ENCODE measurements around the gene CCR2.

The CCR2 gene

GRCh38 chr3:46393011-46393410, 39.1 kb downstream of the CCR2 start:
- Histone ChIP-seq H3K23ac (ENCODE audit: low read length) (no peak overlapping the region), H2BK15ac (replicated peaks; ENCODE audit: low read depth) (no peak overlapping the region), H3K9ac (ENCODE audit: low read length) (no peak overlapping the region), H3K18ac (ENCODE audit: low read length) (no peak overlapping the region), H4K5ac (ENCODE audit: low read length) (no peak overlapping the region), H3K56ac (ENCODE audit: low read length) (no peak overlapping the region), H3K27ac (ENCODE audit: low read depth, low read length) (no peak overlapping the region), H3K4ac (ENCODE audit: low read depth, low read length) (no peak overlapping the region), H3K4me3 (ENCODE audit: low read length) (no peak overlapping the region), H2AK5ac (ENCODE audit: low read length) (no peak overlapping the region), H2BK5ac (ENCODE audit: low read length) (no peak overlapping the region), H3K4me1 (ENCODE audit: control insufficient read depth, low read depth, low read length) (peaks cover 3% of the 10 kb centered on the region), H4K8ac (ENCODE audit: low read depth, low read length) (no peak overlapping the region), H3K27me3 (ENCODE audit: insufficient read depth, low read length, poor library complexity) (no peaks in the 10 kb centered on the region), H3K4me2 (ENCODE audit: low read length) (no peak overlapping the region), H3K79me2 (ENCODE audit: control insufficient read depth, insufficient read depth, low read length) (no peaks in the 10 kb centered on the region), H3K36me3 (ENCODE audit: control insufficient read depth, insufficient read depth, low read length) (no peaks in the 10 kb centered on the region), H3K79me1 (ENCODE audit: low read length) (no peaks in the 10 kb centered on the region), H2BK120ac (ENCODE audit: low read depth, low read length) (no peak overlapping the region)
- no CpG with 5 or more reads among the region's 2 CpGs for WGBS (ENCODE audit: extremely low coverage, insufficient coverage, low lambda C conversion rate)
- DNase-seq, result peak; percentile 76

- DNase-seq, result peak; percentile 90
- H4K8ac ChIP-seq (ENCODE audit: low read depth, low read length), result no peak overlapping the region
- H3K79me2 ChIP-seq (ENCODE audit: control insufficient read depth, insufficient read depth, low read length), result no peaks in the 10 kb centered on the region
- peaks cover 3% of the 10 kb centered on the region for H3K4me1 ChIP-seq (ENCODE audit: control insufficient read depth, low read depth, low read length)
- H2AK5ac ChIP-seq (ENCODE audit: low read length), result no peak overlapping the region
- H3K4me3 ChIP-seq (ENCODE audit: low read length), result no peak overlapping the region
- WGBS (ENCODE audit: extremely low coverage, insufficient coverage, low lambda C conversion rate), result no CpG with 5 or more reads among the region's 8 CpGs
- H3K27ac ChIP-seq (ENCODE audit: low read depth, low read length), result no peak overlapping the region
- no peak overlapping the region for H3K23ac ChIP-seq (ENCODE audit: low read length)
- H2BK15ac ChIP-seq (replicated peaks; ENCODE audit: low read depth), result no peak overlapping the region
- H3K9ac ChIP-seq (ENCODE audit: low read length), result no peak overlapping the region
- H3K56ac ChIP-seq (ENCODE audit: low read length), result no peak overlapping the region
- no peak overlapping the region for H3K4ac ChIP-seq (ENCODE audit: low read depth, low read length)
- H3K4me2 ChIP-seq (ENCODE audit: low read length), result no peak overlapping the region
- H3K27me3 ChIP-seq (ENCODE audit: insufficient read depth, low read length, poor library complexity), result no peaks in the 10 kb centered on the region
- no peaks in the 10 kb centered on the region for H3K79me1 ChIP-seq (ENCODE audit: low read length)
- H4K5ac ChIP-seq (ENCODE audit: low read length), result no peak overlapping the region
- H3K36me3 ChIP-seq (ENCODE audit: control insufficient read depth, insufficient read depth, low read length), result no peaks in the 10 kb centered on the region
- H2BK5ac ChIP-seq (ENCODE audit: low read length), result peak overlapping the region; percentile 9
- H3K18ac ChIP-seq (ENCODE audit: low read length), result peak overlapping the region; percentile 0
- no peak overlapping the region for H2BK120ac ChIP-seq (ENCODE audit: low read depth, low read length)
These were observed 39.9 kb downstream of the CCR2 start for GRCh38 chr3:46393554-46394434.

DNA sequence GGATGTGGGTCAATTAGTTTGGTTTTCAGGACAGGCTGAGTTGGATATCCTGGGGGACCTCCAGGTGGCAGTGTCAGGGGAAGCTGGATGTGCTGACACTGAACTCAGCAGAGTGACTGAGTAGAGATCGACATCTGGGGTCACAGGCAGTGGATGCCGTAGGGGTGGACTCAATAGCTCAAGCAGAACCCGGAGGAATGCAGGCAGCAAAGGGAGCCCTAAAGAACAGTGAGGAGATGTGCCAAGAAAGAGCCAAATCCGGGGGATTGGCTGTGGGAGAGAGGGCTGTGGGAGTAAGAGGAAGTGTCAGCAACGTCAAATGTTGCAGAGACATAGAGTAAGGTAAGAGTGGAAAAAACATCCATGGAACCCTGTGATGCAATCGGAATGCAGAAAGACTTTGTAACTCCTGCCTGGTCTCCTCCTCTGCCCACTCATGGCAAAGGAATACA, 41.3 kb downstream of the CCR2 start:
- no CpG with 5 or more reads among the region's 6 CpGs for WGBS (ENCODE audit: extremely low coverage, insufficient coverage, low lambda C conversion rate)
- DNase-seq, result no peak
- H2BK5ac ChIP-seq (ENCODE audit: low read length), result no peak overlapping the region
- H3K27me3 ChIP-seq (ENCODE audit: insufficient read depth, low read length, poor library complexity), result no peaks in the 10 kb centered on the region
- peaks cover 7% of the 10 kb centered on the region for H3K4me1 ChIP-seq (ENCODE audit: control insufficient read depth, low read depth, low read length)
- no peak overlapping the region for H3K56ac ChIP-seq (ENCODE audit: low read length)
- H3K36me3 ChIP-seq (ENCODE audit: control insufficient read depth, insufficient read depth, low read length), result no peaks in the 10 kb centered on the region
- H3K4me3 ChIP-seq (ENCODE audit: low read length), result no peak overlapping the region
- no peak overlapping the region for H3K9ac ChIP-seq (ENCODE audit: low read length)
- H3K4ac ChIP-seq (ENCODE audit: low read depth, low read length), result no peak overlapping the region
- no peak overlapping the region for H3K4me2 ChIP-seq (ENCODE audit: low read length)
- H3K79me2 ChIP-seq (ENCODE audit: control insufficient read depth, insufficient read depth, low read length), result no peaks in the 10 kb centered on the region
- no peak overlapping the region for H2BK120ac ChIP-seq (ENCODE audit: low read depth, low read length)
- no peak overlapping the region for H2BK15ac ChIP-seq (replicated peaks; ENCODE audit: low read depth)
- no peak overlapping the region for H4K8ac ChIP-seq (ENCODE audit: low read depth, low read length)
- no peak overlapping the region for H3K18ac ChIP-seq (ENCODE audit: low read length)
- no peak overlapping the region for H2AK5ac ChIP-seq (ENCODE audit: low read length)
- H4K5ac ChIP-seq (ENCODE audit: low read length), result no peak overlapping the region
- no peak overlapping the region for H3K23ac ChIP-seq (ENCODE audit: low read length)
- H3K79me1 ChIP-seq (ENCODE audit: low read length), result no peaks in the 10 kb centered on the region
- no peak overlapping the region for H3K27ac ChIP-seq (ENCODE audit: low read depth, low read length)

- Histone ChIP-seq H3K79me2 (ENCODE audit: control insufficient read depth, insufficient read depth, low read length) (no peaks in the 10 kb centered on the region), H2BK15ac (replicated peaks; ENCODE audit: low read depth) (no peak overlapping the region)
These were observed 42.0 kb downstream of the CCR2 start for GRCh38 chr3:46395766-46396530.

GRCh38 chr3:46397111-46397510, 43.2 kb downstream of the CCR2 start:
- Histone ChIP-seq H3K9ac (ENCODE audit: low read length) (no peak overlapping the region), H3K36me3 (ENCODE audit: control insufficient read depth, insufficient read depth, low read length) (no peaks in the 10 kb centered on the region), H3K56ac (ENCODE audit: low read length) (no peak overlapping the region), H3K4me1 (ENCODE audit: control insufficient read depth, low read depth, low read length) (peaks cover 10% of the 10 kb centered on the region), H3K27ac (ENCODE audit: low read depth, low read length) (no peak overlapping the region), H3K4me2 (ENCODE audit: low read length) (no peak overlapping the region), H3K79me2 (ENCODE audit: control insufficient read depth, insufficient read depth, low read length) (no peaks in the 10 kb centered on the region), H3K4ac (ENCODE audit: low read depth, low read length) (no peak overlapping the region), H2BK5ac (ENCODE audit: low read length) (no peak overlapping the region), H3K27me3 (ENCODE audit: insufficient read depth, low read length, poor library complexity) (no peaks in the 10 kb centered on the region), H3K4me3 (ENCODE audit: low read length) (no peak overlapping the region), H3K18ac (ENCODE audit: low read length) (no peak overlapping the region), H4K5ac (ENCODE audit: low read length) (no peak overlapping the region), H2AK5ac (ENCODE audit: low read length) (no peak overlapping the region), H2BK15ac (replicated peaks; ENCODE audit: low read depth) (no peak overlapping the region), H2BK120ac (ENCODE audit: low read depth, low read length) (no peak overlapping the region), H3K79me1 (ENCODE audit: low read length) (no peaks in the 10 kb centered on the region), H3K23ac (ENCODE audit: low read length) (no peak overlapping the region), H4K8ac (ENCODE audit: low read depth, low read length) (no peak overlapping the region)
- no peak for DNase-seq
- WGBS (ENCODE audit: extremely low coverage, insufficient coverage, low lambda C conversion rate), result no CpG with 5 or more reads among the region's 7 CpGs

More at GRCh38 chr3:46395766-46396530, 42.0 kb downstream of the CCR2 start:
- DNase-seq, result no peak
- Histone ChIP-seq H2BK5ac (ENCODE audit: low read length) (no peak overlapping the region), H4K5ac (ENCODE audit: low read length) (no peak overlapping the region), H3K4me1 (ENCODE audit: control insufficient read depth, low read depth, low read length) (peaks cover 10% of the 10 kb centered on the region), H2BK120ac (ENCODE audit: low read depth, low read length) (no peak overlapping the region), H3K4me3 (ENCODE audit: low read length) (no peak overlapping the region), H3K9ac (ENCODE audit: low read length) (no peak overlapping the region), H3K4me2 (ENCODE audit: low read length) (no peak overlapping the region), H3K4ac (ENCODE audit: low read depth, low read length) (no peak overlapping the region), H3K27me3 (ENCODE audit: insufficient read depth, low read length, poor library complexity) (no peaks in the 10 kb centered on the region), H4K8ac (ENCODE audit: low read depth, low read length) (no peak overlapping the region), H3K23ac (ENCODE audit: low read length) (no peak overlapping the region), H3K36me3 (ENCODE audit: control insufficient read depth, insufficient read depth, low read length) (no peaks in the 10 kb centered on the region), H2AK5ac (ENCODE audit: low read length) (no peak overlapping the region), H3K18ac (ENCODE audit: low read length) (no peak overlapping the region), H3K27ac (ENCODE audit: low read depth, low read length) (no peak overlapping the region), H3K79me1 (ENCODE audit: low read length) (no peaks in the 10 kb centered on the region), H3K56ac (ENCODE audit: low read length) (no peak overlapping the region)
- WGBS (ENCODE audit: extremely low coverage, insufficient coverage, low lambda C conversion rate), result no CpG with 5 or more reads among the region's 6 CpGs

Measured in mesendoderm (in vitro differentiated cells).